MCF 10A (cell line): Measurements from ENCODE around the gene ZNF138. TPM values are rescaled to one million over a fixed set of nuclear protein-coding genes. Genes with fewer than 3 reads are reported as not detected.

Experiments
- Bru-seq: library from RNA; stranded (reverse); fragments of 400-500 nt; gene quantifications from one replicate; lab custom pipeline; 2021; lab: Mats Ljungman, UMichigan
- BruChase-seq, 2 experiments: library from RNA; stranded (reverse); fragments of 400-500 nt; gene quantifications; one replicate each; lab custom pipeline; 2021; lab: Mats Ljungman, UMichigan
- BruUV-seq: library from RNA; stranded (reverse); fragments of 400-500 nt; replicated peaks from 2 replicates; lab custom pipeline; 2021; lab: Mats Ljungman, UMichigan
- CTCF ChIA-PET: fragments of 300-600 bp; sonication (Branson Sonifier 250); formaldehyde crosslinking; extraction: SDS; loops from one replicate; lab custom pipeline; 2021; ENCODE audit warnings: antibody characterized with exemption, inconsistent platforms; lab: Yijun Ruan, JAX
- POLR2A ChIA-PET: fragments of 300-600, 350-650 bp; sonication (Branson Sonifier 250); formaldehyde crosslinking; extraction: SDS; loops from one replicate; lab custom pipeline; 2020; ENCODE audit warnings: antibody characterized with exemption, inconsistent platforms; lab: Yijun Ruan, JAX
- DNase-seq: peaks from one replicate; pipeline ENCODE4 v3.0.0-alpha.2; 2018; ENCODE audit not compliant: unreplicated experiment
- H3K27ac Mint-ChIP-seq: one replicate; pipeline ENCODE4 v1.8.0; 2022; ENCODE audit warnings: mild to moderate bottlenecking, low read depth, mixed read lengths; ENCODE audit not compliant: unreplicated experiment
- H3K27me3 Mint-ChIP-seq: one replicate; pipeline ENCODE4 v1.8.0; 2022; ENCODE audit warnings: mixed read lengths; ENCODE audit not compliant: insufficient read depth, unreplicated experiment
- H3K36me3 Mint-ChIP-seq: one replicate; pipeline ENCODE4 v1.8.0; 2022; ENCODE audit warnings: mild to moderate bottlenecking, moderate library complexity, mixed read lengths; ENCODE audit not compliant: insufficient read depth, unreplicated experiment
- H3K4me1 Mint-ChIP-seq: one replicate; pipeline ENCODE4 v1.8.0; 2022; ENCODE audit warnings: mixed read lengths; ENCODE audit not compliant: insufficient read depth, unreplicated experiment
- H3K4me3 Mint-ChIP-seq: one replicate; pipeline ENCODE4 v1.8.0; 2022; ENCODE audit warnings: mild to moderate bottlenecking, moderate library complexity, mixed read lengths; ENCODE audit not compliant: unreplicated experiment
- H3K9me3 Mint-ChIP-seq: one replicate; pipeline ENCODE4 v1.8.0; 2022; ENCODE audit warnings: mixed read lengths; ENCODE audit not compliant: unreplicated experiment
- CTCF ChIP-seq: fragments of 200-600 bp; IDR thresholded peaks from one replicate; pipeline ENCODE4 v1.8.0; 2022; ENCODE audit warnings: antibody characterized with exemption, mild to moderate bottlenecking; ENCODE audit not compliant: unreplicated experiment
- intact Hi-C: fragments of 100-400 bp; cut with micrococcal nuclease; formaldehyde crosslinking; loops from 2 replicates; pipeline ENCODE4 v1.14.1; 2022
- long read RNA-seq: library from polyadenylated mRNA; stranded (forward); transcript quantifications from one replicate; pipeline ENCODE4 v2.0.0, GENCODE V29; 2022
- total RNA-seq: library from RNA; stranded (reverse); gene quantifications from 2 replicates; pipeline ENCODE4 v1.2.3, GENCODE V29; 2022

The ZNF138 gene
- total RNA-seq (3.3 and 5.4 TPM in 2 replicates), Bru-seq, nascent RNA (percentile 68 among the genes with signal in this experiment), BruChase-seq, experiment 1, labeled RNA remaining after a 6-hour chase (percentile 78 among the genes with signal in this experiment), BruChase-seq, experiment 2, labeled RNA remaining after a 2-hour chase (percentile 76 among the genes with signal in this experiment)
- long read RNA-seq, partial matches to known transcripts: 0 of 6 reads
- long read RNA-seq, other reads (novel, unspliced or antisense): 4 of 6 reads

GRCh38 chr7:64794171-64794844 is at the start of gene ZNF138:
TSS of gene ZNF138 (plus strand) at chr7:64794428. CDS start at chr7:64794569, 141 bp downstream.
- TF ChIP-seq CTCF: no peak
- peaks cover 21% of the 10 kb centered on the region for H3K36me3 Mint-ChIP-seq
- H3K27me3 Mint-ChIP-seq: no peaks in the 10 kb centered on the region
- peak within 1 kb of the TSS; percentile 96 for H3K27ac Mint-ChIP-seq
- peak; percentile 96 for DNase-seq
- no TSS peak for BruUV-seq
- H3K4me3 Mint-ChIP-seq: peak within 1 kb of the TSS; percentile 97
- ChIA-PET CTCF (interaction anchor here (0.6 to 1.7 kb wide), 8 partner anchors 11 to 1777 kb away, joined by 3 to 6 read pairs (median 4); no protein-coding TSS in a partner anchor), POLR2A (interaction anchor here (0.6 to 2.0 kb wide), 15 partner anchors 8 to 583 kb away, joined by 3 to 11 read pairs (median 4); partner anchors contain the start of genes ZNF107, ZNF273 and ZNF680)
- no peaks in the 10 kb centered on the region for H3K9me3 Mint-ChIP-seq
- H3K4me1 Mint-ChIP-seq: peaks cover 14% of the 10 kb centered on the region
- intact Hi-C loops: no loop called here

GRCh38 chr7:64744680-64745079 is 49.5 kb upstream of the ZNF138 start:
- no peaks in the 10 kb centered on the region for H3K4me1 Mint-ChIP-seq
- no peak for TF ChIP-seq CTCF
- POLR2A ChIA-PET: no interaction called here
- peak; percentile 1 for DNase-seq
- intact Hi-C loops: no loop called here
- peaks cover 6% of the 10 kb centered on the region for H3K36me3 Mint-ChIP-seq
- no peaks in the 10 kb centered on the region for H3K9me3 Mint-ChIP-seq
- H3K27ac Mint-ChIP-seq: no peak overlapping the region
- no peak overlapping the region for H3K4me3 Mint-ChIP-seq
- CTCF ChIA-PET: no interaction called here
- no peaks in the 10 kb centered on the region for H3K27me3 Mint-ChIP-seq
- no TSS peak for BruUV-seq

GRCh38 chr7:64747802-64748201 is 46.4 kb upstream of the ZNF138 start:
- H3K36me3 Mint-ChIP-seq: peaks cover 6% of the 10 kb centered on the region
- no peak overlapping the region for H3K4me3 Mint-ChIP-seq
- BruUV-seq: no TSS peak
- H3K27me3 Mint-ChIP-seq: no peaks in the 10 kb centered on the region
- no peak for TF ChIP-seq CTCF
- no peaks in the 10 kb centered on the region for H3K4me1 Mint-ChIP-seq
- CTCF ChIA-PET: interaction anchor here (0.6 kb wide), 1 partner anchor 191 kb away, joined by 3 read pairs; no protein-coding TSS in a partner anchor
- POLR2A ChIA-PET: no interaction called here
- intact Hi-C loops: no loop called here
- no peak for DNase-seq
- H3K9me3 Mint-ChIP-seq: no peaks in the 10 kb centered on the region
- H3K27ac Mint-ChIP-seq: no peak overlapping the region

- H3K4me3 Mint-ChIP-seq: no peak overlapping the region
- BruUV-seq: no TSS peak
- no peak overlapping the region for H3K27ac Mint-ChIP-seq
- H3K9me3 Mint-ChIP-seq: no peaks in the 10 kb centered on the region
- intact Hi-C loops: no loop called here
- DNase-seq: no peak
- no peaks in the 10 kb centered on the region for H3K27me3 Mint-ChIP-seq
- POLR2A ChIA-PET: no interaction called here
- CTCF ChIA-PET: interaction anchor here (0.6 kb wide), 1 partner anchor 23 kb away, joined by 3 read pairs; no protein-coding TSS in a partner anchor
- H3K4me1 Mint-ChIP-seq: no peaks in the 10 kb centered on the region
- TF ChIP-seq CTCF: no peak
- no peaks in the 10 kb centered on the region for H3K36me3 Mint-ChIP-seq
These were observed 41.2 kb upstream of the ZNF138 start for GRCh38 chr7:64753032-64753431.
